GM21717 (cell line): ENCODE data around the gene MIOX.
"Not testable (repeated sequence)": the region's sequence is repeated elsewhere in the genome, so short reads cannot be mapped to it uniquely, and the experiment has no call there.

Experiments used
- ATAC-seq: cut with Tn5 transposase; IDR thresholded peaks from one replicate; pipeline ENCODE4 v1.9.1; 2021; ENCODE audit warnings: mild to moderate bottlenecking, moderate library complexity; ENCODE audit not compliant: unreplicated experiment

MIOX gene

DNA sequence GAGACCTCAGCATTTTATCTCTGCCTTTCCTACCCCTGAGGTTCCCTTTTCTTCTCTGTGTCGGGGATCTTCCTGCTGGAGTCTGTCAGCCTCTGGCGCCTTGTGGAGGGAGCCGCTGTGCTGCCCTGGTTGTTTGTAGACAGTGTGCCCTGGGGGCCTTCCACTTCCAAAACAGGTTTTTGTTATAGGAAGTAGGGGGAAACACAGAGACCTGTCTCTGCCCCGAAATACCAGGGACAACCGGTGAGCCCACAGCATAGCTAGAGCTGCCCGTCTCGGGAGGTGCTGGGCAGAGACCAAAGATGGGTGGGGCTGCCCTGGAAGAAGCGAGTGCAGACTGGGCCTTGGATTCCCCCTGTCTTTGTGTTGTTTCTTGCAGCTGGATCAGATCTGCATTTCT lies 29.4 kb downstream of the MIOX start:
- no peak for ATAC-seq

DNA sequence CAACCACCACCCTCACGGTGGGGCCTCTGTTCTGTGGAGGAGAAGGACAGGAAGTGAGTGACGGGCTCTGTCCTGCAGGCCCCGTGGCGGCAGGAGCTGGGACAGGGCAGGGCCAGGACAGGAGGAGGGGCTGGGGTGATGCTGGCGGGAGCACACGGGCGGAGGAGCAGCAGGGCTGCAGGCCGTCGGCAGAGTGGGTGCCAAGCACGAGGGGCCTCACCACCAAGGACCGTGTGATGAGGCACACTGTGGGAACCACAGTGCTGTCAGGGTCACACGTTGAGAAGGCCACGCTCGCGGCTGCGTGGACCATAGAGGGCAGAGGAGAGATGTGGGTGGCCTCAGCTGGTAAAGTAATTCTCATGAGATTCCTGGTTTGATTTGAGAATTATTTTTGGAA lies 30.2 kb downstream of the MIOX start:
- ATAC-seq, result no peak

DNA sequence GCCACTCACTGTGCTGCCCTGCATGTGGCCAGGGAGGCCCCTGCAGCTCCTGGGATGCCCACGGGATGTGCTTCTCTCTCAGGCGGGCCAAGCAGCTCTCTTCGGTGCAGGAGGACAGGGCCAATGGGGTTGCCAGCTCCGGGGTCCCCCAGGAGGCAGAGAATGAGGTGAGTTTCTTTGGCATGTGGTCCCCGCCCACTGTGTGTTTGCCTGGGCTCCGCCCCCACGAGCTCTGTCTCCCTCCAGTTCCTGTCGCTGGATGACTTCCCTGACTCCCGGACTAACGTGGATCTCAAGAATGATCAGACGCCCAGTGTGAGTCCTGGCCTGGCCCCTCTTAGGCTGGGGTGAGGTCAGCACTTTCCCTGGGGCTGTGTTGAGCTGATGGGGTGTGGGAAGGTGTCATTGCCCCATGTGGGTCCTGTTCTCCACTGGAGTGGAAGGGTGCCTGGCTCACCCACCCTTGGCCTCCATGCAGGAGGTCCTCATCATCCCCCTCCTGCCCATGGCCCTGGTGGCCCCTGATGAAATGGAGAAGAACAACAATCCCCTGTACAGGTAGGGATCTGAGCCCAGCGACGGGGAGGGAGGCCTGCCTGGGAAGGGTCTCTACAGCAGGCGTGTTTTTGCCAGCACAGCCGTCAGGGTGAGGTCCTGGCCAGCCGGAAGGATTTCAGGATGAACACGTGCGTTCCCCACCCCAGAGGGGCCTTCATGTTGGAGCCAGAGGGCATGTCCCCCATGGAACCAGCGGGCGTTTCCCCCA lies 31.0 kb downstream of the MIOX start:
- no peak for ATAC-seq

DNA sequence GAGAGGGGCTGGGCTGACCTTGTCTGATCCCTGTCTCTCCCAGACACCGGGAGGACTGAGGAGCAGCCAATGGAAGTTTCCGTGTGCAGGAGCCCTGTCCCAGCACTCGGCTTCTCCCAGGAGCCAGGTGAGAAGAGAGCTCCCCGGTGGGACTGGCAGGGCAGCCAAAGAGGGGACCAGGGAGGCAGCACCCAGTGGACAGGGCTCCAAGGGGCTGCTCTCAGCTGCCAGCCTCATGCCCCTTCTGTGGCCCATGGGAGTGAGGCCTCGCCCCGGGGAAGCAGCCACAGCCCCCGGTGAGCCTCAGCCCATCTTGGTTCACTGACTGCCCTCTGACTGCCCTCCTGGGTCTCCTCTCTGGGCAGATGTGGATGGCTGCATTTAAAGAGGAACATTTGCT lies 31.9 kb downstream of the MIOX start:
- no peak for ATAC-seq

DNA sequence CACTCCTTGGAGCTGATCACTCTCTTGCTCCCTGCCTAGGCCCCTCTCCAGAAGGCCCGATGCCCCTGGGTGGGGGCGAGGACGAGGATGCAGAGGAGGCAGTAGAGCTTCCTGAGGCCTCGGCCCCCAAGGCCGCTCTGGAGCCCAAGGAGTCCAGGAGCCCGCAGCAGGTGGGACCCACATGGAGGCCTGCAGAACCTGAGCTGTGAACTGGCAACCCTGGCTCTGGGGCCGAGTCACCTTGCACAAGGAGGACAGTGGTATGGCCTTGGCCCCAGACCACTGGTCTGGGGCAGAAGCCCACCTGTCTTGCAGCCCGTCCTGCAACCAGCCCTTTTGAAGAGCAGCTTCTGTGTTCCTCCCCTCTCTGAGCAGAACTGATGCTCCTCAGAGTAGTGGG lies 32.5 kb downstream of the MIOX start:
- ATAC-seq, result no peak

DNA sequence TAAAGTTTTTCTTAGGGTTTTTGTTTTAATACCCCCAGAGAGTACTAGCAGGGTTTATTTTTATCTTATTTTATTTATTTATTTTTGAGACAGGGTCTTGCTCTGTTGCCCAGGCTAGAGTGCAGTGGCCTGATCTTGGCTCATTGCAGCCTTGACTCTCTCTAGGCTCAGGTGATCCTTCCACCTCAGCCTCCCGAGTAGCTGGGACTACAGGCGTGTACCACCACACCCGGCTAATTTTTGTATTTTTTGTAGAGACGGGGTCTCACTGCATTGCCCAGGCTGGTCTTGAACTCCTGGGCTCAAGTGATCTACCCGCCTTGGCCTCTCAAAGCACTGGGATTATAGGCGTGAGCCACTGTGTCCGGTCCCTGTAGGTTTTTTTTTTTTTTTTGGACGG lies 33.5 kb downstream of the MIOX start:
- ATAC-seq, result not testable (repeated sequence)

DNA sequence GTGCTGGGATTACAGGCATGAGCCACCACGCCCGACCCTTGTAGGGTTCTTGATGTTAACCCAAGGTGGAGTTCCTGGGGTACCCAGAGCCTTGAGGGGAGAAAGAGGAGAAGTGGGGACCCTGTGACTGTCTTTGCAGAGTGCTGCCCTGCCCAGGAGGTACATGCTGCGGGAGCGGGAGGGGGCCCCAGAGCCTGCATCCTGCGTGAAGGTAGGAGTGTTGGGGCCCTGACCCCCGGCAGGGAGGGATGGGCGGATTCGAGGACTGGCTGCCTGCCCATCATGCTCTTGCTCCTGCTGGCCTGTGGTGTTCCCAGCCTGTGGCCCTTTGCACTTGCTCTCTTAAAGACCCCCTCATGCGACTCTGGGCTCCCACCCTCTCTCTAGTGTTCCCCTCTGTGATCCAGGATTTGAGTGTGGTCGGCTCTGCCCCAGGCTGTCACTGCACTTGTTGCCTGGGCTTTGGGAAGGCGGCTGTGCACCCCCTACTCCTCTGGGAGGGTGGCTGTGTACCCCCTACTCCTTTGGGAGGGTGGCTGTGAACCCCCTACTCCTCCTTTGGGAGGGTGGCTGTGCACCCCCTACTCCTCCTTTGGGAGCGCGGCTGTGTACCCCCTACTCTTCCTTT lies 34.3 kb downstream of the MIOX start:
- ATAC-seq, result no peak

DNA sequence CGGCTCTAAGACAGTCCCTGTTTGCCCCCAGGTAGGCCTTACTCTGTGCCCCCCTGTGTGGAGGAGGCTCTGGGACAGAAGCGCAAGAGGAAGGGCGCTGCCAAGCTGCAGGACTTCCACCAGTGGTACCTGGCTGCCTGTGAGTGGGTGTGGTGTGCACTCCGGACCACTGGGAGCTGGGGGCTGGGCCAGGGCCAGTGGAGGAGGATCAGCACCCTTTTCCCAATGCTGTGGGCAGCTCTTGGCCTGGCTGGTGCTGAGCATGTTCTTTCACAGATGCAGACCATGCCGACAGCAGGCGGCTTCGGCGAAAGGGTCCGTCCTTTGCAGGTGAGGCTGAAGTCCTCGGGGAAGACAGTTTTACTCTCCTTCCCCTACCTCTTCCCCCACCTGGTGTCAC lies 35.1 kb downstream of the MIOX start:
- ATAC-seq, result no peak

DNA sequence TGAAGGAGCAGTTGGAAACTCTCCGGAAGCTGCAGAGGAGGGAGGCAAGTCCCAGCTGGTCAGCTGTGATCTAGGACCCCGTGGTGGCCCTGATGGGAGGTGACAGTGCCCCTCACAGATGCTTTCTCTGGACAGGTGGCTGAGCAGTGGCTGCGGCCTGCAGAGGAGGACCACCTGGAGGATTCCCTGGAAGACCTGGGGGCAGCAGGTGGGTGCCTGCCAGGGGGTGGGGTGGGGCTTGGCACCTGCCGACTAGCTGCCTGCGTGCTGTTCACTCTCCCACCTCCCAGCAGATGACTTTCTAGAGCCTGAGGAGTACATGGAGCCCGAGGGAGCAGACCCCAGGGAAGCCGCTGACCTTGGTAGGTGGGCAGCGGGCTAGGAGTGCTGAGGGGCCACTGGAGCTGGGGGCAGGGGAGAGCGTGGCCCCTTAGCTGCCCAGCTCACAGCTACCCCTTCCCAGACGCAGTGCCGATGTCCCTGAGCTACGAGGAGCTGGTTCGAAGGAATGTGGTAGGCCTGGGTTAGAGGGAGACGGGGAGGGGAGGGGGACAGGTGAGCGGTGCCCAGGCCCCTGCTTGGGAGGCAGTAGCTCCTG lies 35.6 kb downstream of the MIOX start:
- ATAC-seq, result no peak

DNA sequence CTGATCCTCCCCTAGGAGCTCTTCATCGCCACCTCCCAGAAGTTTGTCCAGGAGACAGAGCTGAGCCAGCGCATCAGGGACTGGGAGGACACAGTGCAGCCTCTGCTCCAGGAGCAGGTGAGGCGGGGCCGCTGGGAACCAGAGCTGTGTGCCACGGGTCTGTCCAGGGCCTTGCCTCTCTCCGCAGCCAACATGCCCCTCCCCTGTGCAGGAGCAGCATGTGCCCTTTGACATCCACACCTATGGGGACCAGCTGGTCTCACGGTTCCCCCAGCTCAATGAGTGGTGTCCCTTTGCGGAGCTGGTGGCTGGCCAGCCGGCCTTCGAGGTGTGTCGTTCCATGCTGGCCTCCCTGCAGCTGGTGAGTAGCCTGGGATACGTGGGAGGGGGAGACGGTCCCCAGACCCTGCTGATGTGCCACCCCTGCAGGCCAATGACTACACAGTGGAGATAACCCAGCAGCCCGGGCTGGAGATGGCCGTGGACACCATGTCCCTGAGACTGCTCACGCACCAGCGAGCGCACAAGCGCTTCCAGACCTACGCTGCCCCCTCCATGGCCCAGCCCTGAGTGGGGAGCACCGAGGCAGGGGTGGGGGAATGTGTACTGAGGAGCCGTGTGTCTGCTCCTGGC lies 36.3 kb downstream of the MIOX start:
- ATAC-seq, result no peak

DNA sequence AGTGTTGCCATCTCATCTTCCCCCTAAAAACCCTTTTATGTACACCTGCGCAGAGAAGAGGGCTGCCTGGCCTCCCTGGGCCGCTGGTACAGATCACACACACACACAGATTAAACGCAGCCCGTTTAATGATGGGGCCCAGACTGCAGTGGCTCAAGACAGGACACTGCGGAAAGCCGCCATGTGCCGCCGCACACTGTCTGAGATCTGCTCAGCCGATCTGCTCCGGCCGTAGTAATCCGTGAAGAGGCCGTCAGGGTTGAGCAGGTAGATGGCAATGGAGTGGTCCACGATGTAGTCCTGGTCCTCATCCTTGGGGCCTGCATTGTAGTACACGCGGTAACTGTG lies 36.8 kb downstream of the MIOX start:
- ATAC-seq, result no peak

DNA sequence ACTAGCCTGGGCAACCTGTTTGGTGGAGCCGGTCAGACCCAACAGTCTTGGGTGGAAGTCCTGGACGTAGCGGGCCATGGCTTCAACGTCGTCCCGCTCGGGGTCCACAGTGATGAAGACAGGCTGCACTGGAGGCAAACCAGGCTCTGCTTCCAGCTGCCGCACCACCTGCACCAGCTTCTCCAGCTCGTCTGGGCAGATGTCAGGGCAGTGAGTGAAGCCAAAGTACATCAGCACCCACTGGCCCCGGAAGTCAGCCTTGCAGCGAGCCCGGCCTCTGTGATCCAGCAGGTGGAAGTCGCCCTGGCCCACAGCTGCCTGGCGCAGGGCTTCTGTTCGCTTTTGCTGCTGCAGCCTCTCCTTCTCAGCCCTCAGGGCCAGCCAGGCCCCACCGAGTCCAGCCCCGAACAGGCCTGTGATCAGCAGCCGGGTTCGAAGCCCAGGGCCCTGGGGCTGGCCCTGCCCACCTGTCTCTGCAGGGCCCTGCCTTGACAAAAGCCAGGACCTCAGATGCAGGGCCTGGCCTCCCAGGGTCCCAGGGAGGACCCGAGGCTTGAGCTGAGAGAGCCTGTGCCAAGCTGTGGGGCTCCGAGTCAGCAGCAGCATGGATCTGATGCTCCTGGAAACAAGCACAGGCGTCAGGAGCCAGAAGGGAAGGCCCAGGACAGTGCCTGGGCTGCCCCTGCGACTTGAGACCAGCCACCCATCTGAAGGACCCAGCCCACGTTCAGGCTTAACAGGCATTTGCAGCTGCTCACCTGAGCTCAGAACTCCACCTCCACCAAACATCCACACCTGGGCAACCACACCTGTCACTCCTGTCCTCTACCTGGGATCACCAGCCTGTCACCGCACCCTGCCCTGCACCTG lies 37.4 kb downstream of the MIOX start:
- ATAC-seq, result no peak

DNA sequence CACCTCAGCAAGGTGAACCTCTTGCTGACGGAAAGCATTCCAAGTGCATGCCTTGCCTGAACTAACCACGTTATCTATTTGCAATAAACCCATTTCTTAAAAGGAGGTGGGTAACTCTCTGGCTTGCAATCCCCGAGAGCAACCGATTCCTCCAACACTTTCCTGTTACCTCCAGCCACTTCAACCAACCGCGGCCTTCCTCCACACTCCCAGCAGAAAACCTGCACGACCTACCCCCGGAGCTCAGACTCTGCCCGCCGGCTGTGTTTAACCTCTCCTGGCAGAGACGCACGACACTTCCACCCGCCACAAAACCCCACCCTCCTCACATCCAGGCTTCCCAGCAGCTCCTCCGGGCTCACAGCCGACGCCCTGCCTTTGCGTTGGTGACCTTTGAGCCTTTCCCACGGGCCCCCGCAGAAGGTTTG lies 38.0 kb downstream of the MIOX start:
- no peak for ATAC-seq

DNA sequence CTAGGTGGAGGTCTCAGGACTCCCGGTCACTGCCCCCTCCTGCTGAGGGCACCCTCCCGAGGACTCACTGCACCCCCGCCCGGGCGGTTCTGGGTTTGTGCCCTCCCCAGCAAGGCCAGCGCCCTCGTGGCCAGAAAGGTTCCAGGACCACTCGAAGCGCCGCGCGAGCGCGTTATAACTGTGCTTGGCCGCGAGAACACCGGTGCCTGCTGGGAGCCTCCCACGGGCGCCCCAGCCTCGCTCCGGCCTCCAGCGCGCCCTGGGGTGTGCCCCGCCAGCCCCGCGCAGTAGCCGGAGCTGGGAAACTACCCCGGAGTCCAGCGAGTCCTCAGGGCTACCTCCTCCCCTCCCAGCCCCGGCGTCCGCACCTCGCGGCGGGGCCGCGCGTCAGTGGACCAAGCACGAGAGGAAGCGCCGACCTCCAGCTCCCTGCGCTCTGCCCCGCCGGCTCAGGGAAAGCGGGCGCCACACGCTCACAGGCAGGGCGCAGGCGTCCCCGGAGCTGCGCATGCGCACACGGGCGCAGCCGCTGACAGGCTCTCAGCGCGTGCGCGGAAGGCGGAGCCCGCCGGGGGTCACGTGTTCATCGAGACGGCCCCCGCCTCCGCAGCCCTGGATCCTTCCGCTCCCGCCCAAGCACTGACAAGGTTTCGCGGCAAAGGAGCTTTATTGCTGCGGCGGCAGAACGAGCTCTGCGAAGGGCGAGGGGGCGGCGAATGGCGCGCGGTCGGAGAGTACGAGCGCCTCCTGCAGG lies 38.6 kb downstream of the MIOX start, which contains the start of gene SCO2:
TSS of gene SCO2 (minus strand) at position 495 of the 754 bp plus-strand sequence. CDS start 1,187 bp downstream, outside the sequence.
- peak; percentile 34 for ATAC-seq

DNA sequence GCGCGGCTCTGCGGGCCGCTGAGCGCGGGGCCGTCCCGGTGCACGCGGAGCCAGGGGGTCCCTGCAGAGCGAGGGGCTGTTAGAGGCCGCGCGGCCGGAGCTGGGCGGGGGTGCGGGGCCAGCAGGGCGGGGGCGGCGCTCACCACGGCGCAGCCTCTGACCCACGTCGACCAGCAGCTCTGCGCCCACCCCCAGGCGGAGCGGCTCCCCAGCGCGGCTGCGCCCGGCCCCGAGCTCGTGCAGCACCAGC lies 39.1 kb downstream of the MIOX start:
- ATAC-seq, result no peak

DNA sequence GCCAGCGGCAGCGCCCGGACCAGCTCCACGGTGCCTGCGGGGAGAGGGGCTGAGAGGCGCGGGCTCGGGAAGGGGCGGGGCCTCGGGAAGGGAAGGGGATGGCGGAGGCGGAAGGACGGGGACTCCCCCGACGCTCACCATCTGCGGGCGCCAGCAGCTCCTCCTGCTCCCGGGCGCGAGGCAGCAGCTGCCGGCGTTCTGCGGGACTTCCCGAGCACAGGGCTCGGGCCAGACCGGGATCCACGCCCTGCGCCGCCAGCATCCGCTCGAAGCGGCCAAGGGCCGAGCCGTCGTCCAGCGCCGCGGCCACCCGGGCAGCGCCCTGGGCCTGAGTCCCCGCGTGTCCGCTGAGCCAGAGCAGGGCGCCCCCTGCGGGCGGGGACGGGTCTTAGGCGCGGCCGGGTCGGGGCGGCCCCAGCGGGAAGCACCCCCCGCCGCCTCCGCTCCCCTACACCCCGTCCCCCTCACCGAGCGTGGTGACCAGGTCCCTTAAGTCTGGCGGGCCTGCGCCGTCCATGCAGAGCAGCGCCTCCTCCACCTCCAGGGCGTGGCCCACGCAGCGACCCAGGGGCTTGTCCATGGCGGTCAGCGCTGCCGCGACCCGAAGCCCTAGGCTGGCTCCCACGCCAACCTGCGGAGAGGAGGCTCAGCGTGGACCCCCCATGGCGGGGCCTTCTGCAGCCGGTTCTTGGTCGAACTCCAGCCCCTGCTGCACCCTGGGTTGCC lies 39.6 kb downstream of the MIOX start:
- peak; percentile 21 for ATAC-seq

DNA sequence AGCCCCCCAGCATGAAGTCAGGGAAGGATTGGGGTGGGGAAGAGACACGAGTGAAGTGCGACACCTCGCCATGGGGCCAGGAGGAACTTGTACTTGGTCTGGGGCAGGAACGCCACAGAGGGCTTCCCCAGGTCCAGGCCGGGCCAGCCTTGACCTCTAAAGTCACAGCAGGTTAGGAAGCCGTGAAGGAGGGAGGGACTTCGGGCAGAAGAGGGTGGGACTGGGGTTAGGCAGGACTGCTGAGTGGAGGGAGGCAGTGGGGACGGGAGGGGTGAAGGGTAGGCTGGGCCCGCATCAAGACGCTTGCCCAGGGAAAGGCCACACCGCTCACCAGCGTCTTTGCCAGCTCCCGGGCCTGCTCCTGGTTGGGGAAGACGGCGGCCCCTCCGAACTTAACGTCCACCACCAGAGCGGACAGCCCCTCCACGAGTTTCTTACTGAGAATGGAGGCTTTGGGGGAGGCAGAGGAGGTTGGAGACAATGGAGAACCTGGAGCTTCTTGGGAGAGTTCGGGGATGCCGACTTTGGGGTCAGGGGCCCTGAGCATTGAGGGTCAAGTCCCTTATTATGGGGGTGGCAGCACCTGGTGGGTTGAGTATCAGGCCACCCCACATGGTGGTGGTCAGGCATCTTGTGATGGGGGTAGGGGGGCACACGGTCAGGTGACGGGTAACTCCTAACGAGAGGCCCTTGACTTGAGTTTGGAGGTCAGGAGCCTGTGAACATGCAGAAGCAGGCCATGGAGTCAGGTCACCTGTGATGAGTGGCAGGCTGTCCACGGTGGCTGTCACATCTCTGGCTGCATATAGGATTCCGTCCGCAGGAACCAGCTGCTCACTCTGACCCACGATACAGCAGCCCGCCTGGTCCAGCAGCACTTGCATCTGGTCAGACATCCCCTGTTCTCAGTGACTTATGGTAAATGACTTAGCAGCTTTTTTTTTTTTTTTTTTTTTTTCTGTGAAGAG lies 40.5 kb downstream of the MIOX start:
- peak; percentile 1 for ATAC-seq

DNA sequence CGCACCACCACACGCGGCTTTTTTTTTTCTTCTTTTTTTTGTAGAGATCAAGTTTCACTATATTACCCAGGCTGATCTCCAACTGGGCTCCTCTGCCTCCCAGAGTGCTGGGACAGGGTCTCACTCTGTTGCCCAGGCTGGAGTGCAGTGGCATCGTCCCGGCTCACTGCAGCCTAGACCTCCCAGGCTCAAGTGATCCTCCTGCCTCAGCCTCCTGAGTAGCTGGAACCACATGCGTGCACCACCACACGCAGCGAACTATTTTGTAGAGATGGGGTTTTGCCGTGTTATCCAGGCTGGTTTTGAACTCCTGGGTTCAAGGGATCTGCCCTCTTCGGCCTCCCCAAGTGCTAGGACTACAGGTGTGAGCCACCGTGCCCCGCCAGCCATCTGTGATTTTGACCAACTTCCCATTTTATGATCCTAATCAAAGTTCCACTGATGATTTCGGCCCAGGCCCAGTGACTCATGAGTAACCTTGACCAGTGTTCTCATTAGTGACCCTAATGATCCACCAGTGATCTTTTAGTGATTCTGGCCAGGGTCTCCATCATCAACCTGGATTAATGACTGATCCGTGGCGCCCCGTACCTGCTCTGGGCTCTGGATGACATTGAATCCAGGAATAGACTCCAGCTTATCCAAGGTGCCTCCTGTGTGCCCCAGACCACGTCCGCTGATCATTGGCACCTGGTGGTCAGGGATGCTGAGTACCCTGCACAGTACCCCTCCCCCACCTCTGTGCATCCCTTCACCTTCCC lies 41.4 kb downstream of the MIOX start:
- no peak for ATAC-seq
